ENCODE results near the gene MAP2.

Gene MAP2

GRCh38 chr2:209425471-209426071 lies 1.7 kb downstream of the MAP2 start:
- DNase-seq (ENCODE audit: low read depth) = peak; percentile 50

GRCh38 chr2:209426432-209426831 lies 2.6 kb downstream of the MAP2 start:
- DNase-seq (ENCODE audit: low read depth) = peak; percentile 40

GRCh38 chr2:209431701-209432100 lies 7.9 kb downstream of the MAP2 start:
- peak; percentile 90 for DNase-seq (ENCODE audit: low read depth)

- no peak for DNase-seq (ENCODE audit: low read depth)
Observed at GRCh38 chr2:209441541-209441940, 17.7 kb downstream of the MAP2 start.

GRCh38 chr2:209442939-209443338 lies 19.1 kb downstream of the MAP2 start:
- no peak for DNase-seq (ENCODE audit: low read depth)

GRCh38 chr2:209445485-209445884 lies 21.6 kb downstream of the MAP2 start:
- no peak for DNase-seq (ENCODE audit: low read depth)

- DNase-seq (ENCODE audit: low read depth) = no peak
Observed at GRCh38 chr2:209451209-209451834, 27.5 kb downstream of the MAP2 start.

- DNase-seq (ENCODE audit: low read depth) = no peak
Observed at GRCh38 chr2:209456489-209456888, 32.6 kb downstream of the MAP2 start.

- no peak for DNase-seq (ENCODE audit: low read depth)
Observed at GRCh38 chr2:209458008-209458979, 34.4 kb downstream of the MAP2 start.

GRCh38 chr2:209459359-209459758 lies 35.5 kb downstream of the MAP2 start:
- no peak for DNase-seq (ENCODE audit: low read depth)

- no peak for DNase-seq (ENCODE audit: low read depth)
Observed at GRCh38 chr2:209460151-209460761, 36.4 kb downstream of the MAP2 start.

- DNase-seq (ENCODE audit: low read depth) = no peak
Observed at GRCh38 chr2:209463226-209463625, 39.4 kb downstream of the MAP2 start.

GRCh38 chr2:209463835-209464234 lies 40.0 kb downstream of the MAP2 start:
- DNase-seq (ENCODE audit: low read depth) = no peak

- peak; percentile 82 for DNase-seq (ENCODE audit: low read depth)
Observed at GRCh38 chr2:209468846-209469245, 45.0 kb downstream of the MAP2 start.

- peak; percentile 9 for DNase-seq (ENCODE audit: low read depth)
Observed at GRCh38 chr2:209469481-209469880, 45.6 kb downstream of the MAP2 start.

- DNase-seq (ENCODE audit: low read depth) = no peak
Observed at GRCh38 chr2:209470466-209470865, 46.6 kb downstream of the MAP2 start.

- peak; percentile 42 for DNase-seq (ENCODE audit: low read depth)
Observed at GRCh38 chr2:209471037-209471436, 47.2 kb downstream of the MAP2 start.

GRCh38 chr2:209472112-209472832 lies 48.4 kb downstream of the MAP2 start:
- DNase-seq (ENCODE audit: low read depth) = peak; percentile 69

GRCh38 chr2:209472871-209473270 lies 49.0 kb downstream of the MAP2 start:
- DNase-seq (ENCODE audit: low read depth) = peak; percentile 57

- peak; percentile 95 for DNase-seq (ENCODE audit: low read depth)
Observed at GRCh38 chr2:209473930-209474419, 50.1 kb downstream of the MAP2 start.

- DNase-seq (ENCODE audit: low read depth) = no peak
Observed at GRCh38 chr2:209474960-209475359, 51.1 kb downstream of the MAP2 start.

Measured in EH (cell line).